SK-N-SH (cell line): ENCODE measurements around the gene L3MBTL2.

Experiments
- EZH2phosphoT487 ChIP-seq: fragments of 200-600 bp; sonication (generic); IDR thresholded peaks from 2 replicates; pipeline ENCODE4 v1.6.1; 2017; ENCODE audit warnings: low read depth, mixed run types, mild to moderate bottlenecking, antibody characterized with exemption, moderate library complexity, borderline replicate concordance
- FOXM1 ChIP-seq: IDR thresholded peaks from 2 replicates; pipeline ENCODE4 v1.4.0; 2012; ENCODE audit warnings: low read depth, mild to moderate bottlenecking
- GATA2 ChIP-seq: sonication (generic); formaldehyde crosslinking; IDR thresholded peaks from 2 replicates; pipeline ENCODE4 v1.5.0; 2020; ENCODE audit warnings: mild to moderate bottlenecking, missing genetic modification reagents
- JUND ChIP-seq: IDR thresholded peaks from 2 replicates; pipeline ENCODE4 v1.4.0; 2012
- TF ChIP-seq, protein P1 (sequence below): fragments of 200-600 bp; sonication (generic); IDR thresholded peaks from 2 replicates; pipeline ENCODE4 v1.6.1; 2017; ENCODE audit warnings: antibody characterized with exemption, mild to moderate bottlenecking, moderate library complexity
- TF ChIP-seq, protein P2 (sequence below): IDR thresholded peaks from 2 replicates; pipeline ENCODE4 v1.4.0; 2012; ENCODE audit warnings: low read depth, borderline replicate concordance

DNA sequence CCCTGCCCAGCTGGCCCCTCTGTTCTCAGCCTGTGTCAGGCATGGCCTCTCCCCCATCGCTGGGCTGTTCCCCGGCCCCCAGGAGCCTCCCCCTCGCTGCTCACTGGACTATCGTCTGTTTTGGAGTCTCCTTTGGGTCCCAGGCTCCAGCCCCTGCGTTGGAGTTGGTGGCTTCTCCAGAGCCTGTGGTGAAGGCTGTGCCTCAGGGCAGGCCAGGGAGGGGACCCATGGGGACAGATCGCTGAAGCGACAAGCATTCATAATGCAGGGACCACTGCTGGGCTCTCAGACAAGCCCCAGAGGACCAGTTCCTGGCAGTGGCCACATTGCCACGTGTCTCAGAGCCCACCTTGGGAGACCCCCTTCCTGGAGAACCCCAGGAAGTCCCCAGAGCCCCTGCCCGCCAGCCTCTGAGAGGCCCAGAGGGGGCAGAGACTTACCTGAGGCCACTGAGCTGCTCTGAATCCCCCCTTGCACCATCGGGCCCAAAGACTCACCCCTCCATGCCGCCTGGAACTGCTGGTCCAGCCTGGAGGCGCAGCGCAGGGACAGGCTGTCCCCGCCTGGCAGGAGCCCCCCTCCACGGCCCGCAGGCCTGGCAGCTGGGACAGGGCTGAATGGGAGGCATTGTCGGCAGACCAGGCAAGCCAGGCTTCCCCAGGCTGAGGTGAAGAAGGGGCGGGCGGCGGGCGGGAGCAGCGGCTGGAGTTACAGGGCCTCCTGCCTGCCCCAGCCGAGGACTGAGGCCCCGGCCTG is 35.4 kb downstream of the L3MBTL2 start, which contains the start of gene CHADL:
- TF ChIP-seq, protein P1, sequence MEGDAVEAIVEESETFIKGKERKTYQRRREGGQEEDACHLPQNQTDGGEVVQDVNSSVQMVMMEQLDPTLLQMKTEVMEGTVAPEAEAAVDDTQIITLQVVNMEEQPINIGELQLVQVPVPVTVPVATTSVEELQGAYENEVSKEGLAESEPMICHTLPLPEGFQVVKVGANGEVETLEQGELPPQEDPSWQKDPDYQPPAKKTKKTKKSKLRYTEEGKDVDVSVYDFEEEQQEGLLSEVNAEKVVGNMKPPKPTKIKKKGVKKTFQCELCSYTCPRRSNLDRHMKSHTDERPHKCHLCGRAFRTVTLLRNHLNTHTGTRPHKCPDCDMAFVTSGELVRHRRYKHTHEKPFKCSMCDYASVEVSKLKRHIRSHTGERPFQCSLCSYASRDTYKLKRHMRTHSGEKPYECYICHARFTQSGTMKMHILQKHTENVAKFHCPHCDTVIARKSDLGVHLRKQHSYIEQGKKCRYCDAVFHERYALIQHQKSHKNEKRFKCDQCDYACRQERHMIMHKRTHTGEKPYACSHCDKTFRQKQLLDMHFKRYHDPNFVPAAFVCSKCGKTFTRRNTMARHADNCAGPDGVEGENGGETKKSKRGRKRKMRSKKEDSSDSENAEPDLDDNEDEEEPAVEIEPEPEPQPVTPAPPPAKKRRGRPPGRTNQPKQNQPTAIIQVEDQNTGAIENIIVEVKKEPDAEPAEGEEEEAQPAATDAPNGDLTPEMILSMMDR: no peak
- TF ChIP-seq, protein P2, sequence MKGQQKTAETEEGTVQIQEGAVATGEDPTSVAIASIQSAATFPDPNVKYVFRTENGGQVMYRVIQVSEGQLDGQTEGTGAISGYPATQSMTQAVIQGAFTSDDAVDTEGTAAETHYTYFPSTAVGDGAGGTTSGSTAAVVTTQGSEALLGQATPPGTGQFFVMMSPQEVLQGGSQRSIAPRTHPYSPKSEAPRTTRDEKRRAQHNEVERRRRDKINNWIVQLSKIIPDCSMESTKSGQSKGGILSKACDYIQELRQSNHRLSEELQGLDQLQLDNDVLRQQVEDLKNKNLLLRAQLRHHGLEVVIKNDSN: no peak
- TF ChIP-seq JUND (no peak), GATA2 (CRISPR knock-in tag) (no peak), FOXM1 (no peak), EZH2phosphoT487 (no peak)
